H1 (cell line): Measurements from ENCODE around the gene ATG7. TPM values are rescaled to one million over a fixed set of nuclear protein-coding genes. Genes with fewer than 3 reads are reported as not detected.

Source experiments
- CTCF ChIA-PET: fragments of 300-600 bp; sonication (Branson Sonifier 250); formaldehyde crosslinking; loops from one replicate; lab custom pipeline; 2021; ENCODE audit not compliant: partially characterized antibody; lab: Charles Lee
- POLR2A ChIA-PET: fragments of 300-600 bp; sonication (Branson Sonifier 250); formaldehyde crosslinking; loops from one replicate; lab custom pipeline; 2021; ENCODE audit warnings: inconsistent platforms; ENCODE audit not compliant: partially characterized antibody; lab: Charles Lee
- DNase-seq, 2 experiments: peaks; one replicate each; pipeline versions ENCODE4 v3.0.0 to v3.0.0-alpha.2; 2010 to 2022; ENCODE audit warnings: low spot score in 2 of 2, low read depth in 1 of 2, mixed read lengths in 1 of 2
- FAIRE-seq: peaks from 2 replicates; lab custom pipeline; 2011; peaks lifted over from hg19 to GRCh38; lab: Jason Lieb, UNC
- H2AFZ ChIP-seq: 2 replicates; pipeline ENCODE4 v1.8.1; 2012; ENCODE audit warnings: low read length, inconsistent platforms
- H2AK5ac ChIP-seq: 2 replicates; pipeline ENCODE4 v1.6.1; 2013; ENCODE audit warnings: low read depth, low read length
- H2BK120ac ChIP-seq: replicated peaks from 2 replicates; pipeline ENCODE3; 2013; ENCODE audit warnings: low read depth, low read length, inconsistent platforms
- H2BK12ac ChIP-seq: 2 replicates; pipeline ENCODE4 v1.6.1; 2013; ENCODE audit warnings: low read depth, low read length
- H2BK15ac ChIP-seq: 2 replicates; pipeline ENCODE4 v1.6.1; 2013; ENCODE audit warnings: low read length
- H2BK20ac ChIP-seq: 2 replicates; pipeline ENCODE4 v1.6.1; 2013; ENCODE audit warnings: low read length
- H2BK5ac ChIP-seq: 2 replicates; pipeline ENCODE4 v1.6.1; 2013; ENCODE audit warnings: low read depth, low read length
- H3K14ac ChIP-seq: 2 replicates; pipeline ENCODE4 v1.6.1; 2013; ENCODE audit warnings: inconsistent platforms; ENCODE audit not compliant: insufficient read length
- H3K18ac ChIP-seq: 2 replicates; pipeline ENCODE4 v1.6.1; 2013; ENCODE audit warnings: low read length; ENCODE audit errors: extremely low read depth
- H3K23ac ChIP-seq: 2 replicates; pipeline ENCODE4 v1.6.1; 2013; ENCODE audit warnings: inconsistent platforms; ENCODE audit not compliant: insufficient read length
- H3K23me2 ChIP-seq: 2 replicates; pipeline ENCODE4 v1.6.1; 2013; ENCODE audit warnings: low read depth, low read length
- H3K27ac ChIP-seq: 2 replicates; pipeline ENCODE4 v1.6.1; 2011; ENCODE audit warnings: low read depth, low read length, inconsistent platforms
- H3K27me3 ChIP-seq, 4 experiments: replicated peaks in 1 of 4; 1 replicate in 1 of 4; 2 replicates in 3 of 4; pipeline versions ENCODE4 v1.6.1 to v1.8.1; 2011 to 2013; ENCODE audit warnings: low read length in 3 of 4, mild to moderate bottlenecking in 3 of 4, inconsistent platforms in 2 of 4, mixed read lengths in 2 of 4, moderate library complexity in 1 of 4; ENCODE audit not compliant: control insufficient read depth in 3 of 4, insufficient read depth in 3 of 4; ENCODE audit errors: extremely low read depth in 1 of 4
- H3K36me3 ChIP-seq, 4 experiments: 2 replicates each; pipeline versions ENCODE4 v1.6.1 to v1.8.1; 2011 to 2013; ENCODE audit warnings: mild to moderate bottlenecking in 4 of 4, low read length in 3 of 4, moderate library complexity in 2 of 4, control low read depth in 1 of 4, inconsistent platforms in 1 of 4; ENCODE audit not compliant: insufficient read depth in 4 of 4, control insufficient read depth in 2 of 4
- H3K4ac ChIP-seq: replicated peaks from 2 replicates; pipeline ENCODE3; 2013; ENCODE audit warnings: low read length, low read depth, mixed read lengths, inconsistent platforms; ENCODE audit not compliant: insufficient read length
- H3K4me1 ChIP-seq, 4 experiments: replicated peaks in 1 of 4; 1 replicate in 1 of 4; 2 replicates in 3 of 4; pipeline versions ENCODE4 v1.6.1 to v1.8.1; 2011 to 2013; ENCODE audit warnings: low read length in 3 of 4, inconsistent platforms in 2 of 4, mixed read lengths in 1 of 4; ENCODE audit not compliant: insufficient read depth in 4 of 4, control insufficient read depth in 3 of 4
- H3K4me2 ChIP-seq, 2 experiments: 2 replicates each; pipeline versions ENCODE4 v1.6.1 to v1.8.1; 2011 to 2013; ENCODE audit warnings: low read depth in 2 of 2, low read length in 2 of 2, control low read depth in 1 of 2, inconsistent platforms in 1 of 2, mild to moderate bottlenecking in 1 of 2; ENCODE audit not compliant: insufficient read depth in 1 of 2
- H3K4me3 ChIP-seq, 4 experiments: fragments of 200-600, 300-600 bp in 1 of 4; sonication (generic), shearing (Covaris generic), sonication (Bioruptor Twin) in 1 of 4; 2 replicates each; pipeline versions ENCODE4 v1.5.1 to v1.8.1; 2011 to 2016; ENCODE audit warnings: low read length in 4 of 4, low read depth in 3 of 4, control low read depth in 2 of 4, inconsistent platforms in 2 of 4, mild to moderate bottlenecking in 2 of 4, mixed read lengths in 1 of 4, moderate library complexity in 1 of 4; ENCODE audit not compliant: insufficient read depth in 2 of 4; ENCODE audit errors: extremely low read depth in 1 of 4
- H3K56ac ChIP-seq: replicated peaks from 2 replicates; pipeline ENCODE3; 2013; ENCODE audit warnings: low read depth, mild to moderate bottlenecking, mixed read lengths, low read length, inconsistent platforms; ENCODE audit not compliant: insufficient read length
- H3K79me1 ChIP-seq: 2 replicates; pipeline ENCODE4 v1.6.1; 2013; ENCODE audit warnings: low read depth, low read length, control low read depth
- H3K79me2 ChIP-seq, 2 experiments: 2 replicates each; pipeline versions ENCODE4 v1.6.1 to v1.8.1; 2012 to 2013; ENCODE audit warnings: low read length in 2 of 2, mild to moderate bottlenecking in 2 of 2, inconsistent platforms in 1 of 2; ENCODE audit not compliant: insufficient read depth in 2 of 2, control insufficient read depth in 1 of 2
- H3K9ac ChIP-seq, 4 experiments: replicated peaks in 1 of 4; 1 replicate in 1 of 4; 2 replicates in 3 of 4; pipeline versions ENCODE4 v1.6.1 to v1.8.1; 2011 to 2013; ENCODE audit warnings: low read depth in 3 of 4, low read length in 3 of 4, control low read depth in 2 of 4, mild to moderate bottlenecking in 2 of 4, moderate library complexity in 2 of 4, inconsistent platforms in 1 of 4; ENCODE audit errors: extremely low read depth in 1 of 4
- H3K9me3 ChIP-seq, 2 experiments: 2 replicates each; pipeline versions ENCODE4 v1.6.1 to v1.8.1; 2012 to 2013; ENCODE audit warnings: mild to moderate bottlenecking in 2 of 2, moderate library complexity in 2 of 2, control low read depth in 1 of 2, inconsistent platforms in 1 of 2, low read depth in 1 of 2, low read length in 1 of 2, mixed read lengths in 1 of 2; ENCODE audit not compliant: insufficient read depth in 2 of 2
- H4K20me1 ChIP-seq, 2 experiments: replicated peaks in 1 of 2; 2 replicates each; pipeline versions ENCODE3 to v1.8.1; 2011 to 2013; ENCODE audit warnings: inconsistent platforms in 2 of 2, low read length in 2 of 2, mild to moderate bottlenecking in 1 of 2; ENCODE audit not compliant: insufficient read depth in 2 of 2, control insufficient read depth in 1 of 2
- H4K5ac ChIP-seq: 2 replicates; pipeline ENCODE4 v1.6.1; 2013; ENCODE audit warnings: low read length, low read depth, mixed read lengths, inconsistent platforms; ENCODE audit not compliant: insufficient read length
- H4K8ac ChIP-seq: 2 replicates; pipeline ENCODE4 v1.8.0; 2013; ENCODE audit warnings: mild to moderate bottlenecking, moderate library complexity, low read length, inconsistent platforms; ENCODE audit not compliant: insufficient read depth; ENCODE audit errors: extremely low read depth
- H4K91ac ChIP-seq: replicated peaks from 2 replicates; pipeline ENCODE3; 2013; ENCODE audit warnings: low read length, mixed read lengths, inconsistent platforms; ENCODE audit not compliant: insufficient read length
- BACH1 ChIP-seq: IDR thresholded peaks from 2 replicates; pipeline ENCODE4 v1.6.1; 2012; ENCODE audit warnings: low read length, improper control_type of control experiment
- CEBPB ChIP-seq: IDR thresholded peaks from 2 replicates; pipeline ENCODE4 v1.6.1; 2012; ENCODE audit warnings: low read depth, low read length
- CHD1 ChIP-seq: IDR thresholded peaks from 2 replicates; pipeline ENCODE4 v1.6.1; 2012; ENCODE audit warnings: low read depth, low read length, improper control_type of control experiment
- FOSL1 ChIP-seq: IDR thresholded peaks from 2 replicates; pipeline ENCODE4 v1.6.1; 2011; ENCODE audit warnings: mild to moderate bottlenecking, low read depth, low read length, moderate library complexity; ENCODE audit not compliant: insufficient read depth
- HDAC6 ChIP-seq: IDR thresholded peaks from one replicate; pipeline ENCODE4 v1.7.1; 2012; ENCODE audit warnings: low read depth, mild to moderate bottlenecking, inconsistent platforms, low read length, moderate library complexity
- PHF8 ChIP-seq: fragments of 200-600 bp; sonication (generic); conservative IDR thresholded peaks from 2 replicates; pipeline ENCODE4 v1.7.1; 2012; ENCODE audit warnings: low read depth, mild to moderate bottlenecking, inconsistent platforms, low read length, moderate library complexity
- POLR2A ChIP-seq, 2 experiments: IDR thresholded peaks; 1 replicate in 1 of 2; 2 replicates in 1 of 2; pipeline ENCODE4 v1.6.1; 2011; ENCODE audit warnings: low read depth in 2 of 2, low read length in 2 of 2, mild to moderate bottlenecking in 2 of 2; ENCODE audit errors: control extremely low read depth in 1 of 2
- POU5F1 ChIP-seq: IDR thresholded peaks from 2 replicates; pipeline ENCODE4 v1.6.1; 2011; ENCODE audit warnings: low read depth, mild to moderate bottlenecking, low read length, moderate library complexity
- RBBP5 ChIP-seq: IDR thresholded peaks from 2 replicates; pipeline ENCODE4 v1.7.1; 2012; ENCODE audit warnings: low read depth, mild to moderate bottlenecking, inconsistent platforms, low read length, moderate library complexity, borderline replicate concordance
- RNF2 ChIP-seq: fragments of 200-900, 300-1000 bp; sonication (generic); IDR thresholded peaks from 2 replicates; pipeline ENCODE4 v1.7.1; 2016; ENCODE audit warnings: borderline replicate concordance, low read depth, mild to moderate bottlenecking, antibody characterized with exemption, low read length; ENCODE audit not compliant: poor library complexity, severe bottlenecking; ENCODE audit errors: missing control alignments
- SIRT6 ChIP-seq: IDR thresholded peaks from one replicate; pipeline ENCODE4 v1.7.1; 2012; ENCODE audit warnings: low read length, inconsistent platforms
- SP4 ChIP-seq: IDR thresholded peaks from 2 replicates; pipeline ENCODE4 v1.6.1; 2012; ENCODE audit warnings: low read length, inconsistent platforms
- TEAD4 ChIP-seq: IDR thresholded peaks from 2 replicates; pipeline ENCODE4 v1.6.1; 2012; ENCODE audit warnings: low read depth, low read length, inconsistent platforms, mixed read lengths
- ZNF274 ChIP-seq: IDR thresholded peaks from 2 replicates; pipeline ENCODE4 v1.7.0; 2012; ENCODE audit warnings: low read length, borderline replicate concordance; ENCODE audit errors: extremely low read depth
- WGBS, 2 experiments: shearing (Covaris generic) in 1 of 2; methylation state at CpG; one replicate each; pipeline versions ENCODE4 v1.1.6 to v1.1.7; 2013 to 2015; ENCODE audit warnings: low lambda C conversion rate in 2 of 2, mixed read lengths in 2 of 2, inconsistent platforms in 1 of 2, low coverage in 1 of 2, missing lambda C conversion rate in 1 of 2; ENCODE audit not compliant: insufficient replicate concordance in 2 of 2, insufficient coverage in 1 of 2, insufficient read length in 1 of 2; ENCODE audit errors: extremely low coverage in 1 of 2, missing lambda C conversion rate in 1 of 2; 5-methylcytosine and 5-hydroxymethylcytosine counted together
- polyA plus RNA-seq, 7 experiments: library from polyadenylated mRNA; depleted of rRNA in 3 of 7; stranded (reverse) in 5 of 7; unstranded in 2 of 7; fragments of >200 nt in 5 of 7; fragments of 200-250 nt in 2 of 7; gene quantifications; 1 replicate in 5 of 7; 2 replicates in 1 of 7; 4 replicates in 1 of 7; pipeline versions ENCODE4 v1.2.1 to v1.2.3, GENCODE V29; 2011 to 2013; ENCODE audit warnings: missing spikeins in 2 of 7, mixed read lengths in 2 of 7
- total RNA-seq: library from RNA; stranded (reverse); fragmentation: NEBNext Ultra II Directional; extraction: Animal tissue kit (Norgen Biotek cat#: 25700); gene quantifications from 2 replicates; pipeline ENCODE4 v1.2.1, GENCODE V29; 2021

Gene ATG7
- total and polyA plus RNA-seq, 2 of the 8 experiments (the other 6 are each of a cell fraction or from before 2014, with no cell fraction given), result 15.0 to 19.1 TPM

- Histone ChIP-seq H2AK5ac (no peak overlapping the region), H4K91ac (no peak overlapping the region), H3K79me2 (no peaks in the 10 kb centered on the region), H2BK15ac (no peak overlapping the region), H2BK120ac (no peak overlapping the region), H3K4ac (no peak overlapping the region), H3K23me2 (no peaks in the 10 kb centered on the region), H3K4me1 (no peaks in the 10 kb centered on the region), H2AFZ (no peak overlapping the region), H2BK5ac (no peak overlapping the region), H3K9ac (no peak overlapping the region), H3K4me3 (no peak overlapping the region), H3K27me3 (no peaks in the 10 kb centered on the region; a peak in 1 of 7 replicates), H3K79me1 (no peaks in the 10 kb centered on the region), H3K14ac (no peak overlapping the region), H2BK12ac (no peak overlapping the region), H3K27ac (no peak overlapping the region), H3K36me3 (no peaks in the 10 kb centered on the region), H4K5ac (no peak overlapping the region), H3K4me2 (no peak overlapping the region), H3K56ac (no peak overlapping the region), H4K20me1 (no peaks in the 10 kb centered on the region), H3K9me3 (no peaks in the 10 kb centered on the region), H3K18ac (no peak overlapping the region), H4K8ac (no peak overlapping the region), H3K23ac (no peak overlapping the region), H2BK20ac (no peak overlapping the region)
- ChIA-PET CTCF (interaction anchor here (0.6 to 3.7 kb wide), 3 partner anchors 14 to 83 kb away, joined by 3 to 17 read pairs (median 3); no protein-coding TSS in a partner anchor), POLR2A (no interaction called here)
- no peak for DNase-seq
- FAIRE-seq, result no peak
- 76% methylated on average over 10 of the region's 10 CpGs; no CpG with 5 or more reads in 1 of the 2 experiments for WGBS, 2 experiments
- TF ChIP-seq FOSL1 (no peak), PHF8 (no peak), RBBP5 (no peak), BACH1 (no peak), RNF2 (no peak), POLR2A (IDR thresholded peaks at IDR 0.05; ENCODE audit: control extremely low read depth in 1 of 2, low read depth in 2 of 2, low read length in 2 of 2) (no peak), SP4 (no peak), CHD1 (no peak), ZNF274 (no peak), CEBPB (no peak), POU5F1 (no peak), SIRT6 (no peak), TEAD4 (no peak), HDAC6 (no peak)
These were observed 21.0 kb upstream of the ATG7 start for GRCh38 chr3:11250902-11251806.
